NCI-H82 (cell line): ENCODE data around the gene HEY2.
A peak's percentile ranks its signal among the peaks of the same experiment; 100 is the strongest.
"Not testable (repeated sequence)": the region's sequence is repeated elsewhere in the genome, so short reads cannot be mapped to it uniquely, and the experiment has no call there.

Source experiments
- DNase-seq: peaks from one replicate; lab custom pipeline; 2025; lab: John Stamatoyannopoulos, UW

HEY2 gene

DNA sequence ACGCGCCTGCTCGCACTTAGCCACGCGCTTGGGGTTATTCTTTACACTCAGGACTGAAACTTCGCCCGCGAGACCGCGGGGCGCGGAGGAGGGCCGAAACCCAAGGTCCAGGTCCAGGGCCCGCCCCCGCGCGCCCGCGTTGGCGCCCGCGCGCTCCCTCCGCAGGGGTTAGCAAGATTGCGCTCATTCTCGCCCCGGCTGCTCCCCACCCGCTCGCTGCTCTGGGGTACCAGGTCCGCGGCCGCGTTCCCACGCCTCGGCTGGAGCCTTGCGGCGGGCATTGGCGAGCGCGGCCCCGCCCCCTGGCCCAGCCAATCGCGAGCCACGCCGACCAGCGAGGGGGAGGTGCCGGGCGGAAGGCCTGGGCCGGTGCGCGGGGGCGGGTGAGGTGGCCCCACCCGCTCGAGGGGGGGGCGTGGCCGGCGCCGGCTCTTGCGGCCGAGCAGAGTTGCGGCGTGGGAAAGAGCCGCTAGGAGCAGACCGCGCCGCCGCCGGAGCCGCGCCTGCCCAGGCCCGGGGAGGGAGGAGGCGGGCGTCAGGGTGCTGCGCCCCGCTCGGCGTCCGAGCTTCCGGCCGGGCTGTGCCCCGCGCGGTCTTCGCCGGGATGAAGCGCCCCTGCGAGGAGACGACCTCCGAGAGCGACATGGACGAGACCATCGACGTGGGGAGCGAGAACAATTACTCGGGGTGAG, at the start of gene HEY2:
Gene HEY2 (plus strand): TSS at position 460 of the 692 bp plus-strand sequence. CDS start 145 bp downstream, at position 605.
- DNase-seq = peak; percentile 96

DNA sequence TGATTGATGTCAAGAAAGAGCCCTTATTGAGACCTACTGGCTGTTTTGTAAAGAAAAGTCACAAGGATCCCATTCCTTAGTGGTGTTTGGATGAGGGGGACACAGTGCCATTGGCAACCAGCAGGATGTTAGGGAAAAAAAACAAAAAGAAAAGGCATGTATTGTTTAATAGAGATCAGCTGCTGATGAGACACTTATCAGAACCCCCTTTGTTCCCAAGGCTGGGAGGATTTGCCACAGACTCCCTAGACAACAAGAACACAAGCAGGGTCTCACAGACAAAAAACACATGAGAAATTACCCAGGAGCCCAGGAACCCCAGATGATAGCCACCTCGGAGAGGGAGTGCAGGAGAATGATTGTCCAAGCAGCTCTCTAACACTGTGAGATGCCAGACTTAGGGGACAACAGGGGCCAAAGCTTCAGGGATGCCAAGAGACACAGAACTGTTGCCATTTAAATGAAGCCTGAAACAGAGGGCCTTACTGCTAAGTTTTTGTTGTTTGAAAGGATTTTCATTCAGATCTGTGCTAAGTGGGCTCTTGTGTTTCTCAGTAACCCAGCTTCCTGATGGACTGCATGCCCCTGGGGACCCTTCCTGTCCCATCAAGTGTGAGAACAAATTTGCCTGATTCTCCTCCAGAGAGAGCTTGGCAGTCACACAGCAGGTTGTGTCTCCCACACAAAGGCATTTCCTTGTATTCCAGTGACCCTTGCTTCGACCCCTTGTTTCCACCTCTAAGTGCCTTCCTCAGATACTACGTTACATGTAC, 48.7 kb upstream of the HEY2 start:
- DNase-seq = no peak

DNA sequence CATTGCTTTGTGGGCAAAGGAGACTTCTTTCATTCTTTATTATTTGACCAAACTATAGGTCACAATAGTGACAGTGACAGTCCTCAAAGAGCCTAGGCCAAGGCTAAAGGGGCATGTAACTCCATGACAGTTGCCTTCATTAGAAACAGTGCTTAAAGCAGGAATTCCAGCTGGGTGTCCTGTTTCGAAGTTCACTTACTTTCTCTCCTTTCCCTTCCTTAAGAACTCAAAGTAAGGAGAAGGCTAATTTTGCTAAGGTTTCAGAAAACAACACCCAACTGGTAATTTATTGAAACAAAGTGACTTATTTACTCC, 48.1 kb upstream of the HEY2 start:
- no peak for DNase-seq

DNA sequence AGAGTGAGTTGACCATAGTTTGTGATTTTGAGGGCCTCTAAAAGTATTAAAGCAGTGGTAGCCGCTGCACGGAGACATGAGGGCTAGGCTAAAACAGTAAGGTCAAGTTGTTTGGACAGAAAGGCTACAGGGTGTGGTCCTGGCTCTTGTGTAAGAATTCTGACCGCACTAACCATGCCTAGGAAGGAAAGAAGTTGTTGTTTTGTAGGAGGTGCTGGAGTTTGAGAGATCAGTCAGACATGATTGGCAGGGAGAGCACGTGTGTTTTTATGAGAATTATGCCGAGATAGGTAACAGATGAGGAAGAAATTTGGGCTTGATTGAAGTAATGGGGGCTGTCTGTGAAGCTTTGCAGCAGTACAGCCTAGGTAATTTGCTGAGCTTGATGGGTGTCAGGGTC, 45.5 kb upstream of the HEY2 start:
- DNase-seq = not testable (repeated sequence)

DNA sequence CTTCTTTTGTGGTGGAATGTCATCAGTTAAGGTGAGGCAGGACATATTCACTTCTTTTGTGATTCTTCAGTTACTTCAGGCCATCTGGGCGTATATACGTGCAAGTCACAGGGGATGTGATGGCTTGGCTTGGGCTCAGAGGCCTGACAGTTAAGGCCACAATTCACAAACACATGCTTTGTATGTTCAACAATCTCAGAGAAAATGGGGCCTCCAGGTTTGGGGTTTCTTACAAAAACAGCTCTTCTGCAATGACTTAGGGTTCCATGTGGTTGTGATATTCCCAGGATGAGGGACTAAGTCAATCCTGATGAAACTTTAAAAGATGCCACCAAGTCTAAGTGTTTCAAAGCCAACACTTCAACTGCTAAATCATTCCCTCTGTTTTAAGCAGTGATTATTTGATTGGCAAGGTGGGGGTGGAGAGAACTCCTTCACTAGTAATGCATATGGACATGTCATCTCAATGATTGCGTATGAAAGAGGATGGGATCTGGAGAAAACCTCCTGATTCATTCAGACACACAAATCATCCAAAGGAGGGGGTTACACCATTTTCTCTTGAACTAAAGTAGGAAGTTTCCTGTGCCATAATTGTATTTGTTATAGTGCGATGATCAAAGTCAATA, 41.7 kb upstream of the HEY2 start:
- DNase-seq = no peak

DNA sequence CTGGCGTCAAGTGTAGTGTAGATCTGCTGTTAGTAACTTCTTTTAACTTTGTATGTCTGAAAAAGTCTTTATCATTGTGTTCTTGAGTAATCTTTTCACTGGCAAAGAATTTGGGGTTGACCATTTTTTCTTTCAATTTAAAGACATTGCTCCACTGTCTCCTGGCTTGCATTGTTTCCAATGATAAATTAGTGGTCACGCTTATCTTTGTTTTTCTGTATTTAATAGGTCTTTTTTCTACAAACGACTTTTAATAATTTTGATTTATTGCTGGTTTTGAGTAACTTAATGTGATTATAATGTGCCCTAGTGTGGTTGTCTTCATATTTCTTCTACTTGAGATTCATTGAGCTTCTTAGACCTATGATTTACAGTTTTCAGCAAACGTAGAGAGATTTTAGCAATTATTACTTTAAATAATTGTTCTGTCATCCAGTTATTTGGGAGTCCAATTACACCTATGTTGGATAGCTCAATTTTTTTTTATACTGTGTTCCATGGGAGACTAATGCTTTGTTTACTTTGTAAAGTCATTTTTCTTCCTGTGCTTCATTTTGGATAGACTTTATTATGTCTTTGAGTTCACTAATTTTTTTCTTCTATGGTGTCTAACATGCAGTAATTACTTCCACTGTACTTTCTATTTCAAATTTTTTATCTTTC, 38.3 kb upstream of the HEY2 start:
- no peak for DNase-seq

DNA sequence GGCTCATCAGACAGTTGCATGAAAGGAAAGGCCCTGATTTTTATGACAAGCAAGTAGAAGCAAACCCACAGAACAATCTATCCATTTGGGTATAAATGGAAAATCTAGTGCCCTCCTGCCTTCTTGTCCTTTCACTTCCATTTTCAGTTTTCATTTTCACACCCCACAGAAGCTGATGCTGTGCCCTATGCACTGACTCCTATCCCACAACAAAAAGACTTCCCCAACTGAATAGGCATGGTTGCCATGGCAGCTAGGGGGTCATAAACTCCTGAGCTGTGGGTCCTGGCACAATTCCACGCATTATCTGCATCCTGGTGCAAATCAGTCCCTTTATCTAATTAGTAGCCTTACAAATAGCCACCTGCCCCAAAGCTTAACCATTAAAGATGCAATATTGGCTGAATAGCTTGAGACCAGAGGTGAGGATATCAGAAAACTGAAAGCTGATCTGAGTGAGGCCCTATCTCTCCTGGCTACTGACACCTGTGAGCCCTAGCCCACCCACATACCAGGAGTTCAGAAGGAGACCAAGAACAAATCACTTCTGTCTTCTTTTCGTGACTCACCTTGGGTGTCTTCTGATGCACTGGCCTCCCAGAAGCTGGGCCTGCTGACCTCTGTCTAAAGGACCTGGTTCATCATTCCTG, 34.9 kb upstream of the HEY2 start:
- DNase-seq = peak; percentile 44

DNA sequence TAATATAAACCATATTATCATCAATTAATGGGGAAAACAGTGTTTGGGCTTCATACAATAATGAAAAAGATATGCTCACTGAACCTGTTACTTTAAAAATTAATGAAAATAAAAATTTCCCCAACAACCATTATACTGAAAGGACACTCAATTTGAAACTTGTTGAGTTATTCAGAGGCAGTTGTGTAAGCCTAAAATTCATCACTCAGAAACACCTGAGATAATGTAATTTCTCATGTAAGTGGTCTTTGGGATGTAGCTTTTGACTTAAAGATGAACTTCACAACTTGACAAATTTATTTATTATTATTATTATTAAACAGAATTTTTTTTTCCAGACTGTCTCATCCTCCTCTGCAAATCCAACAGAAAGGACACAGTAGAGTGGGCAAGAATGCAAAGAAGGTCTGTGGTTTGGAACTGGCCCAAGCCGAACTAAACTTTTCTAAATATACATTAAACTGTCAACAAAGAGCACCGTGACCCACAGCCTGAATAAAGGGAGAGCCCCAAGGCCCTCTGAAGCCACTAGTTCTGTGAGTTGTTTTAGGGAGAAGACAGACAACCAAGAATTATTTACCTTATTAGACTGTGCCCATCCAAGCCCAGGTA, 32.2 kb upstream of the HEY2 start:
- no peak for DNase-seq

DNA sequence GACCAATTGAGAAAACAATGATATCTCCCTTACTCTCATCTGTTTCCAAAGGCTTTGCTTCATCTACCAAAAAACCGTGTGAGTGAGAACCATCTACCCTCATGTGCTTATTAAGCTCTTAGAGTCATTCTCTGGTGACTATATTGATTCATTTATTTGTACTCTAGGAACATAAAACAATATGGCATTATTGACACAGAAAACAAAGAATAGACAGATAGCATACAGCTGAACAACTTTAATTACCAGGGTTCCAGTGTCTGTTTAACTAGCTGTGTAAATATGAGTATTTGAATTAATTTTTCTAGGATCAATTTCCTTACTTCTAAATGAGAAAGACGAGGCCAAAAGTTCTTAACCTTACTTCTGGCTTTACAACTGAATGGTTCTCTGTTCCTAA, 31.3 kb upstream of the HEY2 start:
- no peak for DNase-seq

DNA sequence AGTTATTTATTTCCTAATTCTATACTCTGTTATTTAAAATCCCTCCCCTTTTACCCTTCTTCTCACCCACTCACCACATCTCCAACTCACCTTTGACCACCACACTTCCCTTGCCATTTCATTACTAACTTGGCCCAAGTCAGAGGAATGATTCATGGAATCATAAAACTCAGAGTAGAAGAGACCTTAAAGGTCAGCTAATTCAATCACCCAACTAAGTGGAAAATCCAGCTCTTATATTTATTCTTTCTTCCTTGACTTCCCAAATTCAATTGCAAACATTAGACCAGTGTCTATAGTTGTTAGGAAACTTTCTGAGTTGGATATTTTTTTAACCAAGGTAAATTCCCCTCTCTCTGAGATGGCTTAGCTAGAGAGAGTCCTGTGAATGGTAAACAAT, 26.5 kb upstream of the HEY2 start:
- no peak for DNase-seq

DNA sequence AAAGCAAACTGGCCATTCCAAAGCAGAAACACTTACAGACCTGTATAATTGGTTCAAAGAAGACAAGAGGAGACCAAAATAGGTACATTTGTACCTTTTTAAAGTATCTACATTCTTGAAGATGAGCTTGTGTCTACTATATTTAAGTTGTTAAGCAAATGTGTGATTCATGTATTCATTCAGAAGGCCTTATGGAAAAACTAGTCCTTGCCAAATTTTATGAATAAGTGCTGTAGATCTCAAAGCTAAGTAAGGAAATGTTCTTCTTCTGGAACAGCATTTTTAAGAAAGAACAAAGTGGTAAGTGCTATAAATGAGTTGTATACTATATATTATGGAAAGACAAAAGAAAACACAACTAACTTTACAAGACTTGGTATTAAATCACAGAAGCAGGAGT, 22.2 kb upstream of the HEY2 start:
- DNase-seq = no peak

DNA sequence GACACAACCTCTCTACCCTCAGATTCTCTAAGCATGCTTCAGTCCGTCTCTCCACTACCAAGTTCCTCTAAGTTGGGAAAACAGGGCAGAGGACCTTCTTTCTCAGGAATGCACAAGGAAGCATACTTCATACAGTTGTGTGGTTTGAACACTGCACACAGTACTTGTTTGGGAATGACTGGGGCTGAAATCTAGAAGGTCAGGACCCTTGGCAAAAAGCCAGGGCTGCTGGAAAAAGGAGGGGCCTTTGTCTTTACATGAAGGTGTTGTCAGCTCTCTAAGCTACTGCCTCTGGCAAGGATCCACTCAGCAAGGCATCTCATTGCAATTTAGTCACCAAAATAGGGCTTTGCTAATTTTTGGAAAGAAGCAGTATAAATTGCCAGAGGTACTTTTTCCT, 20.7 kb upstream of the HEY2 start:
- peak; percentile 61 for DNase-seq

DNA sequence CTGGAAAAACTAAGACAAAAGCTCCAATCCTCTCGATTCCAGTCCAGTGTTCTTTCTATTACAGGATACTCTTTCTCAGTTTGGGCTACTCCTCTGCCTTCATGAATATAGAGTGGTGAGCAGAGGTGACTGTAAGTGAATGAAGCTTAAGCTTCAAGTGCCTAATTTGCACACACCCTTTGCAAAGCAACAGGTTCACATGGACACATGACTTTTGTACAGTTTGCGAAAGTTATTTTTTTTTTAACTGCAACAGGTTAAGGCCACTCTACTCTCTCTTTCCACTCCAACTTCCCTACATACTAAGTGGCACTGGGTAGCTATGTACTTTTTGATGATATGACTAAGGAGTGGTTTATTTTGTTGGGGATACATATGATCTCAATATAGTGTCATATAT, 19.4 kb upstream of the HEY2 start:
- no peak for DNase-seq

DNA sequence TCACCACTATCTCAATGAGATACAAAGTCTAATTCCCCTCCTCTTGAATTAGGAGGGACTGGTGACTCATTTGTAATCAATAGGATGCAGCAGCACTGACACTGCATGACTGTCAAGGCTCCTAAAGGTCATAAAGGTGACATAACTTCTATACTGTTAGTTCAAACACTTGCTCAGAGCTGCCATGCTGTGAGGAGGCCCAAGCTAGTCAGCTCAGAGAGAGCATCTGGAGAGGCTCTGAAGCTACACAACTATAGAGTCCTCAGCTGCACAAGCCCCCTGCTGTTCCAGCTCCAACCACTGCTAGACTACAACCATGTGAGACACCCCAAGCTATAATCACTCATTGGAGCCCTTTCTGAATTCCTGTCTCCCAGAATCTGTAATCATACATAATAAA, 17.0 kb upstream of the HEY2 start:
- DNase-seq = peak; percentile 81

DNA sequence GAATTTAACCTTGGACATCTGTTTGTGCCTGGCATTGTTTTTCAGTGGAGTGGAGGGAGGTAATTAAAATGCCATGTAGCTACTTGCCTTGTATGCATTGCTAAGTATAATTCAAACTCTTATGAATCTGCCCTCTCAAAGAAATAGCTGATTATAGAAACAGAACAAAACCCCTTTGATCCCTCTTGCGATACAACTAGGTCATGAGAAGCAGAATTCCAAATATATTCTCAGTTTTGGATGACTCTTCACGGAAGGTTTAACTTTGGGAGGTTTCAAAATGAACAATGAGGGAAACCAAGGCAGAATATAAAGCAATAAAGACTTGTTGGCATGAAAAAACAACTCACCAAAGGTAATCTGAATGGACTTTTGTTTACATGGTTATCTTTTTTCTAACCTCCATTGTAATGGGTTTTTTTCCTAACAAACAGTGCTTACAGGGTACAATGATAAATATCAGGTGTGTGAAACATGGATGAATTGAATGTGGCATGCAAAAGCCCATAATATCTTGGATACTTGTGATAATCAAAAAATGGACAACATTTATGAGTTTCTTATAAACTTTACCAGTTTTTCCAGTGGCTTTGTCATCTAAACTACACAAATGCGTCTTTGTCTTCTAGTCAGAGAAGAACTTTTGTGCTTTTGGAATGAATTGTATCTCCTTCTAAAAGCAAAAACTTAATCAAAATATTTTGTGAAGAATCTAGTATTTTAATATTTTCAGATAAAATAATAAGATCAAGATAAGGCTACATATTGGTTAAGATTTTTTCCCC, 15.7 kb upstream of the HEY2 start:
- DNase-seq = peak; percentile 85

DNA sequence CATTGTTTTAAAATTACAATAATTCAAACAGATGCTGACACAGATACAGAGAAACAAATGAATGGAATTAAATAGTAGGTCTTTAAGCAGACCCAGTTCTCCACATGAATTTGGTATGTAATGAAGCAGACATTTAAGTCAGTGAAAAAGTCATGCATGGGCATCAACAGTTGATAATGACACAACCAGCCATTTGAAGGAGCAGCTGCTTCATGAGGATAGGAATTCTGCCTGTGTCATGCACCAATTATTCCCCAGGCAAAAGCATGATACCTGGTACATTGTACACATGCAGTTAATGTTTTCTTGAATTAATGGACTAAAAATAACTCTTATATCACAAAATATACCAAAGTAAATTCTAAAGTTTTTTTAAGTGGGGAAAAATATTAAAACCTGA, 11.2 kb upstream of the HEY2 start:
- no peak for DNase-seq

DNA sequence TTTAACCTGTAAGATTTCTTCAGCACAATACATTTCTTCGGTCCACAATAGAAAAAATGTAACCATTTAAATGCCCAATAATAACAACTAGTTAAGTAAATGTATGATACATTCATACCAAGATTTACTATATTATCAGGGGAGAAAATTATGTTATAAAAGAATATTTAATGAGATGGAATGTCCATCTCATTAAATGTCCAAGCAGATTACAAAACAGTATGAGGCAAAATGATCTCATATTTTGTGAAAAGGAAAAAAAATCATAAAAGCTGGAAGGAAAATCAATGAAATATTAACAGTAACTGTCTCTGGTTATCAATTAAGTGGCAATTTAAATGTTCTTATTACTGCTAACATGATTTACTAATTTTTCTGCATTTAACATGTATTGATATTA, 10.1 kb upstream of the HEY2 start:
- no peak for DNase-seq

DNA sequence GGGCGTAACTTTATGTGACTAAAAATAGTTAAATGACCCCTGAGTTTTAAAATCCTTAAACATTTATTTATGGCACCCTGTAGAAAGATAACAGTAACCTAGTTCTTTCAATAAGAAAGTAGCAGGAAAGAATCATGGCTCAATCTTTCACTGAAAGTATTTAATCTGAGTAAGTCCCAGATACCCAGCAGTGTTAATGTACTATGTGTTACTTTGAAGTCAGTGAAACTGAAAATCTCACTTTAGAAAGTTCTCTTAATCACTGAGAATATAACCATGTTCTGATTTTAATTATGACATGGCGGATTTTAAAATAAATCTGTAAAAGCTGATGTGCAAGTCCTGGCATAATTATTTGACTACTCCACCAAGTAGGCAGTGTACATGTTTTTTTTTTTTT, 8.1 kb upstream of the HEY2 start:
- DNase-seq = no peak

DNA sequence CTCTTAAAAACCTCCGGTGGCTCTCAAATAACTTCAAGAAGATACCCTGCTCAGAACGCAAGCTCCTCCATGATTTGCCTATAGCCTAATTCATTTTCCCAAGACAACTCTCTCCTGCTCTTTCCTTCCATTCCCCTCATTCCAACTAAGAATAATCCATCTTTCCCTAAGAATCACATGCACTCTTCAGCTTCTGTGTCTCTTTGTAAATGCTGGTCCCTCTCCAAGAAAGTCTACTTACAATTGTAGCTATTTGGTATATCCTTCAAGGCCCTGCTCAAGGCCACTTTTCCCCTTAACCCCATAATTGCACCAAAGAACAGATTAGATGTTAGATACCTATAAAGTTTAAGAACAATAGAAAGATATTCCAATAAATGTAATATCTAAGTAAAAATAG, 7.4 kb upstream of the HEY2 start:
- no peak for DNase-seq

DNA sequence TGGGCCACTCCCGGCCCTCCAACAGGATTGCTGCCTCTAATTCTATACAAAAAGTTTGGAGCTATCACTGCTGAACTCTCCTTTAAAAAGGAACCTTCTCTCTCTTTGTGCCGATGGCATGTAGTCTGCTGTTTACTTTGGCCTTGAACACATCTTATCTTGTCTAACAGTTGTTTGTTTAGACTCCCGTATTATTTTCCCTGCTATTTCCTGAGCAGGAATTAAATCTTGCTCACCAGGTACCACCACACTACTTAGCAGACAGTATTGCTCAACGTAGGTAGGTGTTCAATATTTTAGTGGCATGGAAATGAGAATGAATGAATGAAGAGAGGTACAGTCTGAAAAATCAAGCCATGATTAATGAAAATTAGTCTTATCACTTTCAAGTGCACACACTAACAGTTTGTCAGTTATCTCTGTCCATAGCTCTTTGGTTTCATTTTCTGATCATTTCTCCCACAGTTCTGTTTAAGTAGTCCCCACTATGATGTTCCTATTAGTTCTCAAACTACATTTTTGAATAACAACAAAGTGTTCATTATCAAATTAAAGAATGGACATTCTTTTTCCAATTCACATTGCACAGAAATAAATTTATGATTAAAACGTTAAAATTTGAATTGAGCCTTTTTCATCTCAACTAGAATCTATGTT, 6.8 kb upstream of the HEY2 start:
- DNase-seq = no peak

DNA sequence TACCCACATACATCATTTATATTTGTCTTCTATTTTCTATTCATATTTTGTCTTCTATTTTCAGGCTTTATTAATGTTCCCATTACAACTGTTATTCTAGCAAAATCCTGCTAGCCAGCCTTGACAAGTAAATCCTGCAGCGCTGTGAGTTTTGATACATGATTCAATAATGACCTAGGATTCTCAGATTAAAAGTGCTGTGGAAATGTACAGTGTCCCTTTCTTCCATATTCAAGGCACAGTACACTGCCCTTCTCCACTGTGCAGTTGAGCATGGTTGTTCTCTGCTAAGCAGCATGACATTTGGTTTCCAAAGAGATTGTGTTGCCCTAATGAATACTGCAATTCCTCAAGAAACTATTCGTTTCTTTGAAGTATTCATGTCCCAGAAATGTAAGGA, 5.8 kb upstream of the HEY2 start:
- DNase-seq = peak; percentile 24
